SH-SY5Y (cell line): ENCODE data around the gene GPX4.

Experiments
- GATA2 ChIP-seq: IDR thresholded peaks from 2 replicates; pipeline ENCODE4 v1.6.1; 2011; ENCODE audit warnings: mild to moderate bottlenecking, low read depth, low read length
- GATA3 ChIP-seq: IDR thresholded peaks from 2 replicates; pipeline ENCODE4 v1.6.1; 2011; ENCODE audit warnings: low read depth, mild to moderate bottlenecking, low read length, moderate library complexity

DNA sequence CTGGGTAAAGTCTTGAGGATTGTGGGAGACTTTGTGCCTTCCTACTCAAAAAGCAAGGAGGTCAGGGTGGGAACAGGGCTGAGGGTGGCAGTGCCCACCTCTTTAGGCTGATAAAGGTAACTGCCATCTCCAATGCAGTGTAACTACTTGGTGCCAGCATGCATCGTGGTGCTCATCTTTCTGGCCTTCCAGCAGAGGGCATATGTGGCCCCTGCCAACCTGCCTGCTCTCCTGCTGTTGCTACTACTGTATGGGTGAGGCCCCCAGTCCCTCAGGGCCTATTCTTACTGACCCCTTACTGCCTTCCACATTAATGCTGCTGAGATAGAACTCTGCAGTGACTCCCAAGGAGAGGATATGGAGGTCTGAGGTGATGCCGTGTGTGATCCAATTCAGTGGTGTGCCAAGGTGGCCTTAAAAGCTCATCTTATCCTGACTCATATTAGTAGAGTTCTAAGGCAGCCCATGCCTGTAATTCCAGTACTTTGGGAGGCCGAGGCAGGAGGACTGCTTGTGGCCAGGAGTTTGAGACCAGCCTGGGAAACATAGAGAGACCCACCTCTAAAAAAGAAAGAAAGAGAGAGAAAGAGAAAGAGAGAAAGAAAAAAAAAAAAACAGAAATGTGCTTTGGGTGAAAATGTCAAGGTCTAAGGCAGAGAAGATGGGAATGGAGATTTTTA is 46.5 kb upstream of the GPX4 start:
- no peak for TF ChIP-seq GATA3
- TF ChIP-seq GATA2 = no peak
